T-helper 1 cell treated with Interleukin-12 subunit alpha and Interleukin-12 subunit beta and Interleukin-4 antibody, amounts not matched to agents 30 μg/mL and 1 μg/mL, for 36 hours (primary cell): Measurements from ENCODE around the gene ZNF276.
A peak's percentile ranks its signal among the peaks of the same experiment; 100 is the strongest.

Experiments used
- H3K27ac Mint-ChIP-seq: one replicate; pipeline ENCODE4 v1.8.0; 2021; ENCODE audit warnings: mild to moderate bottlenecking, mixed read lengths
- H3K27me3 Mint-ChIP-seq: one replicate; pipeline ENCODE4 v1.8.0; 2021; ENCODE audit warnings: low read depth, mixed read lengths
- H3K36me3 Mint-ChIP-seq: one replicate; pipeline ENCODE4 v1.8.0; 2021; ENCODE audit warnings: low read depth, mixed read lengths
- H3K4me1 Mint-ChIP-seq: one replicate; pipeline ENCODE4 v1.8.0; 2021; ENCODE audit warnings: low read depth, mixed read lengths
- H3K4me3 Mint-ChIP-seq: one replicate; pipeline ENCODE4 v1.8.0; 2021; ENCODE audit warnings: mild to moderate bottlenecking, moderate library complexity, mixed read lengths
- H3K9me3 Mint-ChIP-seq: one replicate; pipeline ENCODE4 v1.8.0; 2021; ENCODE audit warnings: mixed read lengths

ZNF276 gene

DNA sequence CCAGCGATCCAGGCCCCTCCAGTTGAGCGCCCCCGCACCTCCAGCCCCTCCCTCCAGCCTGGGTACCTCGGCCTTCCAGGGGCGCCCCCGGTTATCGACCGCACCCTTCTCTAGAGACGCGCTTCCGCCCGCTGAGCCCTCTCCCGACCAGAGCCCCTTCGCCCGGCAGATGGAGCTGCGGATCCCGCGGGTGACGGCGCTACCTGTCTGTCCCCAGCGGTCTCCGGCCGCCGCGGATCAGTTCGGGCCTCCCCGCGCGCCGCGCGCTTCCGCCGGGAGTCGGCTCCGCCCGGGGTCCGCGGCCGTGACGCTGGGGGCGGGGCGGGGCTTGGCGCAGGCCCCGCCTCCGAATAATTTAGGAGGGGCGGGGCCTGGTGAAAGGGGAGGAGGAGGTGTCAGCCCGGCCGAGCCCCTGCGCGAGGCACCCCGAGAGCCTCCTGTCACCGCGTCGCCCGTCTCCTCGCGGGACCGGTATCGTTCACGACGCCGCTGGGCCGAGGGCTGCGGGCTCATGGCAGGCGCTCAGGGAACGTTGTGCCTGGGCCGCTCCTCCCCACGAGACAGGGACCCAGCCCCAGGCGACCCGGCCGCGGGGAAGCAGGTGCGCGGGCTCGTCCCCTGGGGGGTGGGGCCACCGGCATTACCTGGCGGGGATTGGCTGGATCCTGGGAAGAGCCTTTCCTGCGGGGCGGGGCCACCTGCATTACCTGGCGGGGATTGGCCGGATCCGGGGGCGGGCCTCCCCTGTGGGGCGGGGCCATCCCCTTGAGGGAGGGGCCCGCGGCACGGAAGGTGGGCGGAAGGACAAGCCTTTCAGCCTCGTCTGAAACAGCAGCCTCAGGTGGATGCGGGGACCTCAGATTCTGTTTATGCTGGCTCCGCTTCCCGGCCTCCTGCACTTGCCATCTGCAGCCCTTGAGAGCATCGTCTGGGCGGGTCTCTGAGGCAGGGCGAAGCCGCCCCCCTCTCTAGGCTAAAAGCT is 19.6 kb upstream of the ZNF276 start, which contains the start of gene SPATA2L:
Gene SPATA2L (minus strand): TSS at position 281 of the 982 bp plus-strand sequence. CDS start 473 bp downstream, outside the sequence.
- peak within 1 kb of the TSS; percentile 83 for H3K27ac Mint-ChIP-seq
- no peaks in the 10 kb centered on the region for H3K36me3 Mint-ChIP-seq
- H3K27me3 Mint-ChIP-seq = no peaks in the 10 kb centered on the region
- peaks cover 11% of the 10 kb centered on the region for H3K4me1 Mint-ChIP-seq
- peak within 1 kb of the TSS; percentile 79 for H3K4me3 Mint-ChIP-seq
- H3K9me3 Mint-ChIP-seq = no peaks in the 10 kb centered on the region

- peaks cover 11% of the 10 kb centered on the region for H3K4me1 Mint-ChIP-seq
- H3K27me3 Mint-ChIP-seq = no peaks in the 10 kb centered on the region
- no peak overlapping the region for H3K27ac Mint-ChIP-seq
- no peaks in the 10 kb centered on the region for H3K9me3 Mint-ChIP-seq
- H3K36me3 Mint-ChIP-seq = no peaks in the 10 kb centered on the region
- no peak overlapping the region for H3K4me3 Mint-ChIP-seq
Measured at GRCh38 chr16:89704281-89704680, 17.1 kb upstream of the ZNF276 start.

DNA sequence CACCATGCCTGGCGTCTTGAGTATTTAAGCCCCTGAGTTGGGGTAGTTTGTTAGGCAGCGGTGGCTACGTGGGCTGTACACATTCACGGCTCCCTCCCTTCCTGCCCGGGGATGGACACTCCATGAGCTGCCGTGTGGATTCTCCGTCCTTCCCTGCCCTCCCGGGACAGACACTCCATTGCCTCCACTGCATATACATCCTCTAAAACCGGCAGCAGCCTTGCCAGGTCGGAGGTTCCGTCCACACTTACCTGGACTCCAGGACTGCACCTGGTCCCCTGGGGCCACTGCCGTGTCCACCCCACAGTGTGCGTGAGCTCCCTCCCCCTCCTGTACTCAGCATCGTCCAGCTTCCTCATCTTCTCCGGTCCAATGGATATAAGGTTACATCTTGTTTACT is 16.3 kb upstream of the ZNF276 start:
- Mint-ChIP-seq H3K4me1 (peaks cover 9% of the 10 kb centered on the region), H3K36me3 (no peaks in the 10 kb centered on the region), H3K27ac (no peak overlapping the region), H3K4me3 (no peak overlapping the region), H3K9me3 (no peaks in the 10 kb centered on the region), H3K27me3 (no peaks in the 10 kb centered on the region)

GRCh38 chr16:89706518-89707260 is 14.6 kb upstream of the ZNF276 start:
- Mint-ChIP-seq H3K27me3 (no peaks in the 10 kb centered on the region), H3K4me3 (no peak overlapping the region), H3K9me3 (no peaks in the 10 kb centered on the region), H3K27ac (no peak overlapping the region), H3K36me3 (no peaks in the 10 kb centered on the region), H3K4me1 (peaks cover 4% of the 10 kb centered on the region)

DNA sequence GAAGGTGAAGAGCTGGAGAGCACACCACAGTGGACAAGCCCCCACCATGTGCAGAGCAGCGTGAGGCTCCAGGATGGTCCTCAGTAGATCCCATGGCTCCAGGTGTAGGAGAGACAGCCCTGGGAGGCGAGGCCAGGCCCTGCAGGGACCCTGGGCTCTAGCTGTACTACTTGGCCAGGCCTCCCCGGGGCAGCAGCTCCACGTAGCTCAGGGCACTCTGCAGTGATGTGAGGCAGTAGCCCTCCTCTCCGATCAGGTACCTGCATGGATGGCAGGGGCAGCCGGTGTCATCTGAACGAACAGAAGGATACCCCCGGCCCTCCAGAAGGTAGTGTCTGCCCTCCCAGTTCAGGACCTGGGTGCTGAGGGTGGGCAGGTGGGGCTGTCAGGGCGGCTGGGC is 13.6 kb upstream of the ZNF276 start:
- no peaks in the 10 kb centered on the region for H3K36me3 Mint-ChIP-seq
- no peaks in the 10 kb centered on the region for H3K9me3 Mint-ChIP-seq
- H3K27ac Mint-ChIP-seq = no peak overlapping the region

GRCh38 chr16:89708481-89708931 is 12.8 kb upstream of the ZNF276 start:
- no peaks in the 10 kb centered on the region for H3K36me3 Mint-ChIP-seq
- H3K27me3 Mint-ChIP-seq = no peaks in the 10 kb centered on the region
- no peak overlapping the region for H3K4me3 Mint-ChIP-seq
- H3K9me3 Mint-ChIP-seq = no peaks in the 10 kb centered on the region
- H3K27ac Mint-ChIP-seq = no peak overlapping the region
- peaks cover 4% of the 10 kb centered on the region for H3K4me1 Mint-ChIP-seq

More for the DNA sequence above, 13.6 kb upstream of the ZNF276 start:
- peaks cover 4% of the 10 kb centered on the region for H3K4me1 Mint-ChIP-seq
- no peaks in the 10 kb centered on the region for H3K27me3 Mint-ChIP-seq
- H3K4me3 Mint-ChIP-seq = no peak overlapping the region

DNA sequence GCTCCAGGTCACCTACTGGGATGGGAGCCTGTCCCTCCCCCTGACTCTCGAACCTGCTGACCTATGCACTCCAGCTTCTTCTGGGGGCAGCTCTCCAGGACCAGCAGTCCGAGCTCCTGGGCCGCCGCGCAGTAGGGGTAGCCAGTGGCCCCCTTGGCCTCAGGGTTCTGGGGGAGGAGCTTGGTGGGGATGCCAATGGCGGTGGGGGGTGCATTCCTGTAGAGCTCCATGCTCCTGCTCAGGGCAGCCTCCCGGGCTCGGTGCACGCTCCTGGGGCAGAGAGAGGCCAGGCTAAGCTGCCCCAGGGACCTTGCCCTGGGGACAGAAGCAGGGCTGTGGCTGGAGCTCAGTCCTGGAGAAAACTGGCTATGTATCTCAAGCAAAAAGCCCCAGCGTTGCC is 12.2 kb upstream of the ZNF276 start:
- H3K4me3 Mint-ChIP-seq = no peak overlapping the region
- H3K9me3 Mint-ChIP-seq = no peaks in the 10 kb centered on the region
- H3K27ac Mint-ChIP-seq = no peak overlapping the region
- H3K36me3 Mint-ChIP-seq = no peaks in the 10 kb centered on the region
- H3K27me3 Mint-ChIP-seq = no peaks in the 10 kb centered on the region
- H3K4me1 Mint-ChIP-seq = peaks cover 4% of the 10 kb centered on the region

- Mint-ChIP-seq H3K36me3 (no peaks in the 10 kb centered on the region), H3K9me3 (no peaks in the 10 kb centered on the region), H3K4me1 (peaks cover 4% of the 10 kb centered on the region), H3K27me3 (no peaks in the 10 kb centered on the region), H3K4me3 (no peak overlapping the region), H3K27ac (peak overlapping the region; percentile 26)
Measured at GRCh38 chr16:89709716-89710432, 11.5 kb upstream of the ZNF276 start.

DNA sequence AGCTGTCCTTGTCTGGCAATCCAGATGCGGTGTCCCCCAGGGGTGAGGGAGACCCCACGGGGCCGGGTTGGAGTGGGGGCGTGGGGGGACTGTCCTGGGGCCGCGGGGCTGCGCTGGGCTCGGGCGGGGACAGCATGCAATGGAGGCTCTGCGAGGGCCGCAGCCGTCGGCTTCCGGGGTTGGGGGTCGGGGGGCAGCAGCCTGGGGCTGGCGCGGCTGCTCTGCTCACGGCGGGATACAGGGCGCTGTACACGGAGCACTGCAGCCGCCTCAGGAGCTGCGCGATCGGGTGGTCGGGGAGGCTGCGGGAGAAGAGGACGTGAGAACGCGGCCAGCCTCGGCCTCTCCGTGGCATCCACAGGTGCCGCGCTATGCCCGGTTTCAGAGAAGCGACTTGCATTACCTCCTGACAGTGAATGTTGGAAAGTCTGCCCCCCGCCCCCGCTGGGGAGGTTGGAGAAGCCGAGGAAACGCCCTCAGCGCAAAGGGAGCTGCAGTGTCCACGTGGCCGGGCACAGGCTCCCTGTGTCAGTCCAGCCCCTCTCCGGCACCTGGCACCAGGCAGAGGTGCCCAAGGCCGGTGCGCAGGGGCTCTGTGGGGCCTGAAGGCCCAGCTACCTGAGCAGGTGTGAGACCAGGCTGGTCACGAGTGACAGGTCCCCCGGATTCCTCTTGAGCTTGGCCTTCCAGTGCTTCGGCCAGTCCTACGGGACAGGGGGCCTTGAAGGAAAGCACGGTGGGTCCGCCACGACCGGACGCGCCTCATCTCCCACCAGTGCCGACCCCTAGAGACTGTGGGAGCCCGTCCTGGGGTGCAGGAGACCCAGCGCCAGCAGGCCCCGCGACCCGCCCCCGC is 10.4 kb upstream of the ZNF276 start:
- H3K27ac Mint-ChIP-seq = no peak overlapping the region
- H3K9me3 Mint-ChIP-seq = no peaks in the 10 kb centered on the region
- H3K4me3 Mint-ChIP-seq = no peak overlapping the region
- peaks cover 2% of the 10 kb centered on the region for H3K4me1 Mint-ChIP-seq
- no peaks in the 10 kb centered on the region for H3K27me3 Mint-ChIP-seq
- no peaks in the 10 kb centered on the region for H3K36me3 Mint-ChIP-seq

DNA sequence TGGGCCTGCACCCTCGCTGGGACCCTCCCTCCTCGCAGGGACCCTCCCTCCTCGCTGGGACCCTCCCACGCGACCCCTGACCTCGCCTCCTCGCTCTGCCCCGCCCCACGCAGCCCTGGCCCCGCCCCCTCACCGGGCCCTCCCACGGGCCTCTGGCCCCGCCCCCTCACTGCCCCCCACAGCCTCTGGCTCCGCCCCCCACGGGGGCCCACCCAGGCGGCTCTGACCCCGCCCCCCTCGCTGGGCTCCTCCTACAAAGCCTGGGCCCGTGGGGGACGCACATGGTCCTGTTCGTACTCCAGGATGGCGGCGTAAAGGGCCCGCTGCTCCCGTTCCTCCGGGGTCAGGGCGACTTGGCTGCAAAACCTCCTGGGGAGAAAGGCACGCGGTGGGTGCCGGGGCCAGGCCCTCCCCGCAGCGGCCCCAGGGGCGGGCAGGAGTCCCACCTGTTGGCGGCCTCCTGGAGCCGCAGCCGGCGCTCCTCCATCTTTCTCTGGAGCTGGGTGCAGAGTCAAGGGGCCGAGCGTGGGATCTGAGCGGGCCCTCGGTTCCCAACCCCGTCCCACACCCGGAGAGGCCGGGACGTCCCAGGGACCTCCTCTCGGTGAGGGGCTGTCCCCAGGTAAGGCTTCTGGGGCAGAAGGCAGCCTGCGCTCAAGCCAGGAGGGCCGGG is 9.6 kb upstream of the ZNF276 start:
- Mint-ChIP-seq H3K36me3 (no peaks in the 10 kb centered on the region), H3K27ac (no peak overlapping the region), H3K27me3 (no peaks in the 10 kb centered on the region), H3K4me1 (no peaks in the 10 kb centered on the region), H3K4me3 (peak overlapping the region; percentile 63), H3K9me3 (no peaks in the 10 kb centered on the region)

- H3K27ac Mint-ChIP-seq = no peak overlapping the region
- no peaks in the 10 kb centered on the region for H3K9me3 Mint-ChIP-seq
Measured at GRCh38 chr16:89712274-89712781, 9.0 kb upstream of the ZNF276 start.

GRCh38 chr16:89716493-89716892 is 4.8 kb upstream of the ZNF276 start:
- H3K4me3 Mint-ChIP-seq = no peak overlapping the region
- peaks cover 1% of the 10 kb centered on the region for H3K36me3 Mint-ChIP-seq
- H3K27ac Mint-ChIP-seq = no peak overlapping the region
- H3K4me1 Mint-ChIP-seq = peaks cover 14% of the 10 kb centered on the region
- H3K9me3 Mint-ChIP-seq = no peaks in the 10 kb centered on the region
- H3K27me3 Mint-ChIP-seq = no peaks in the 10 kb centered on the region

More at GRCh38 chr16:89712274-89712781, 9.0 kb upstream of the ZNF276 start:
- H3K36me3 Mint-ChIP-seq = no peaks in the 10 kb centered on the region
- H3K27me3 Mint-ChIP-seq = no peaks in the 10 kb centered on the region
- H3K4me3 Mint-ChIP-seq = peak overlapping the region; percentile 63
- H3K4me1 Mint-ChIP-seq = no peaks in the 10 kb centered on the region
